Skeletal muscle tissue (tissue), 5 donors: ENCODE results near the gene SNRNP25. TPM values are rescaled to one million over a fixed set of nuclear protein-coding genes. Genes with fewer than 3 reads are reported as not detected.

ENCODE experiments used
- H3K27ac ChIP-seq: one replicate; pipeline ENCODE4 v1.7.0; 2013; ENCODE audit warnings: mild to moderate bottlenecking, low read depth, low read length, inconsistent platforms
- H3K27me3 ChIP-seq, 3 donors: one replicate each; pipeline ENCODE4 v1.7.0; 2013; ENCODE audit warnings: low read length in 3 of 3; ENCODE audit not compliant: control insufficient read depth in 3 of 3, insufficient read depth in 3 of 3
- H3K36me3 ChIP-seq, 3 donors: one replicate each; pipeline ENCODE4 v1.7.0; 2013; ENCODE audit warnings: low read length in 3 of 3; ENCODE audit not compliant: control insufficient read depth in 3 of 3, insufficient read depth in 3 of 3
- H3K4me1 ChIP-seq, 3 donors: one replicate each; pipeline ENCODE4 v1.7.0; 2013; ENCODE audit warnings: low read length in 3 of 3, mild to moderate bottlenecking in 3 of 3; ENCODE audit not compliant: control insufficient read depth in 3 of 3, insufficient read depth in 3 of 3
- H3K4me3 ChIP-seq, 3 donors: one replicate each; pipeline ENCODE4 v1.7.0; 2013; ENCODE audit warnings: low read length in 3 of 3
- H3K9ac ChIP-seq, 3 donors: one replicate each; pipeline ENCODE4 v1.7.0; 2013; ENCODE audit warnings: low read length in 3 of 3, mild to moderate bottlenecking in 3 of 3, moderate library complexity in 2 of 3, low read depth in 1 of 3
- H3K9me3 ChIP-seq, 3 donors: one replicate each; pipeline ENCODE4 v1.7.0; 2013; ENCODE audit warnings: low read length in 3 of 3; ENCODE audit not compliant: control insufficient read depth in 3 of 3
- small RNA-seq: library from RNA; depleted of rRNA; stranded (forward); fragments of <200 nt; gene quantifications from one replicate; pipeline ENCODE3, GENCODE V24; 2014
- total RNA-seq: library from RNA; depleted of rRNA; stranded (reverse); fragments of >200 nt; gene quantifications from one replicate; pipeline ENCODE4 v1.2.3, GENCODE V29; 2014
- donor health status: Osteomylitis.

Gene SNRNP25
- total RNA-seq, 1 donor from 2014 or later, result 16.2 TPM

DNA sequence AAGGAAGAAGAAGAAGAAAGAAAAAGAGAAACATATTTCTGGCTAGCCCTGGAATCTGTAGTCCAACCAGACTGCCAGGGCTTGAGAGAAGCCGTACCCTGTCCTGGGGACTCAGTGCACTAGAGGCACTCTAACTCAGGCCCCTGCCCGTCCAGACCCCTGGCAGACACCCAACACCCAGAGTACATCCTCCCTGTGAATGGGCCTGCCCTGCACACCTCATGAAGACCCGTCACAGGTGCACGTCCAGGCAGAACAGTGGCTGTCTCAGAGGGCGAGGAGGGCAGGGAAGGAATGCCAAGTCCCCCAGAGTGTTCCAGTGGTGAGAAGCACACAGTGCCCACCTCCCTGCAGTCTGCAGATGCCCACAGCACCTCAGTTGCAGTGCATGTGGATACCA, 47.4 kb downstream of the SNRNP25 start:
- H3K36me3 ChIP-seq, result peaks cover 18 to 24% (median 18%) of the 10 kb centered on the region in 3 donors
- no peak overlapping the region for H3K4me3 ChIP-seq
- no peaks in the 10 kb centered on the region for H3K9me3 ChIP-seq
- H3K4me1 ChIP-seq, result peaks cover 43 to 56% (median 53%) of the 10 kb centered on the region in 3 donors
- peak overlapping the region; percentile 69 for H3K27ac ChIP-seq
- no peaks in the 10 kb centered on the region for H3K27me3 ChIP-seq
- peak overlapping the region in 2 of 3 donors; percentile 7 to 45 for H3K9ac ChIP-seq

DNA sequence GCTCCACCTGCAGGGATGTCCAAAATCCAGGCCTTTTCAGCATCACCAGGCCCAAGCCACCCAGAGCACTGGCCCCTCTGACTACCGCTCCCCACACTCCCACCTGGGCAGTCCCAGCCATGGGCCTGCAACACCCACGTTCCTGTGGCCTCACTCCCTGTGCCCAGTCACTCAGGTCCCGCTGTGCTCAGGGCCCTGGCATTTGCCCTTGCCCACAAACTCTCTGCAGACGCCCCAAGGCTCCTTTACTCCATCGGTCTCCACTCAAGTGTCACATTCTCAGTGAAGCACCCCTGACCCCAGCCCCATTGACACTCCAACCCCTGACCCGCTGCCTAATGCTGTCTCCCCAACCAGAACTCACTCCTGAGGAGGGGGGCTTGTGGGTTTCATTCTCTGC, 48.0 kb downstream of the SNRNP25 start:
- Histone ChIP-seq H3K9ac (peak overlapping the region in 2 of 3 donors; percentile 45 to 64), H3K27me3 (no peaks in the 10 kb centered on the region), H3K9me3 (no peaks in the 10 kb centered on the region), H3K36me3 (peaks cover 15 to 21% (median 18%) of the 10 kb centered on the region in 3 donors), H3K4me1 (peaks cover 43 to 56% (median 53%) of the 10 kb centered on the region in 3 donors), H3K4me3 (peak overlapping the region in 1 of 3 donors; percentile 46), H3K27ac (peak overlapping the region; percentile 69)

DNA sequence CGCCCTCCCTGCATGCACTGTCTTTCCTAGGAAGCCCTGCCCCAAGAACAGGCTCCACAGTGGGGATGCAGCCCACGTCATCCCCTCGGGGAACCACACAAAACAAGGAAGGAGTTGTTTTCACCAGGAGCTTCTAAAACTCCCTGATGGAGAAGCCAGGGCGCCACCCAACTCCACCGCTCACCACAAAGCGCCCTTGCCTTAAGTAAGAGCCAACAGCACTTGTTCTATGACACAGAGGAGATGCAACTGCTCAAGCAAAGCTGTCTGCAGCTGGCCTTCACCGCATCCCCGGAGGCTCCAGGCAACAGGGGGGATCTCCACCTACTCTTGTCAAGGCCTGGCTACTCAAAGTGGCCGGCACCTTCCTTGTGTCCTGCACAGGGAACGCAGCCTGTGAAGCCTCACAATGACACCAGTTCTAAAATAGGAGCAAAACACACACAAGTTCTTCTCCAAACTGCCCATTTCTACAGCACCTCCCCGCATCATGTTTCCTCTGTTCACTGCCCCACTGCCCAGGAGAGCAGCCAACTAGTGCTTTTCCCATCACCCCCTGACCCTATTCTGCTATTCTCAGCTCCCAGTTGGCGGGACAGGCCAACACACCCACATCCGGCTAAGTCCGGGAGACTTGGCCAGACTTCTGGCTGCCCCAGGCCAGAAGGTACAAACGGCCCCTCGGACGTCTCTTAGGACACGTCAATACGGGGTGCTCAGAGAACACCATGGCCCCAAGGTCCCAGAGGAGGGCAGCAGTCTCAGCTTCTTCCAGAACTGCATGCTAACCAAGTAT, 48.6 kb downstream of the SNRNP25 start:
- H3K4me1 ChIP-seq, result peaks cover 39 to 55% (median 52%) of the 10 kb centered on the region in 3 donors
- H3K4me3 ChIP-seq, result peak overlapping the region; percentile 41 to 48 (median 46)
- H3K27ac ChIP-seq, result peak overlapping the region; percentile 69
- H3K9me3 ChIP-seq, result no peaks in the 10 kb centered on the region
- H3K27me3 ChIP-seq, result no peaks in the 10 kb centered on the region
- H3K36me3 ChIP-seq, result peaks cover 15 to 21% (median 18%) of the 10 kb centered on the region in 3 donors
- peak overlapping the region; percentile 7 to 64 (median 45) for H3K9ac ChIP-seq

DNA sequence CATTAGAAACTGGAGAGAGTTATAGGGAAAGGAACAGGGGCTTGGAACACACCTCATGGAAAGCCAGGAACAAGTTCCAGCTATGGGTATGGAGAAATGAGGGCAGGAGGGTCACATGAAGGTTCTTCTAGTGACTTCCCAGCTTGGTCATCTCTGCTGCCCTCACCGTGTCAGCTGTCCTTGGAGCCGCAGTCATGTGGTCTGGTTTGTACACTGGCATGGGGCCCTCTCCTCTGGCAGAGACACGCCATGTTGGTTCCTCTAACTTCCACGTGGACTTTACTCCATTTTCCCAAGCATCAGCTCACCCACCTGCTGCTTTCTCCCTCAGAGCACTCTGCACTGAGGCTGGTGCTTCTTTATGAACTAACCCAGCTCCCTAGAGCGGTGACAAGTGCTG, 50.7 kb downstream of the SNRNP25 start:
- no peak overlapping the region for H3K4me3 ChIP-seq
- peak overlapping the region; percentile 13 for H3K27ac ChIP-seq
- peaks cover 27 to 43% (median 36%) of the 10 kb centered on the region in 3 donors for H3K4me1 ChIP-seq
- peaks cover 8 to 18% (median 15%) of the 10 kb centered on the region in 3 donors for H3K36me3 ChIP-seq
- no peaks in the 10 kb centered on the region for H3K9me3 ChIP-seq
- no peak overlapping the region for H3K9ac ChIP-seq
- H3K27me3 ChIP-seq, result no peaks in the 10 kb centered on the region

DNA sequence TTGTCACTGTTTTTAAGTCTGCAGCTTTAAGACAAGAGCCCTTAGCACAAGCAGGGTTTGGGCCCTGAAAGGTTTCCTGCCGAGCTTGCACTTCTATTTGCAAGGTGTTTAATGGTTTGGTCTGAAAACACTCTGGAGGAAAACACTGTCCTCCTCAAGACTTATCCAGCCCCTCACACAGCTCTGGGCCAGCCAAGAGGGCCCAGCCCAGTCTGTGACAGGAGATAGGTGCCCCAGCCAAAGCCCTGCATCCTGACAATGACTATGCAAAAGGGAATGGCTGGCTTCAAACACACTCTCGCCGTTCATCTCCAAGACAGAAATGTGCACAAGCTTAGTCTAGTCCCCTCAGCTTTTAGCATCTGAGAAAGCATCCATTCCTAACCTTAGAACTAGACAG, 51.3 kb downstream of the SNRNP25 start:
- Histone ChIP-seq H3K27me3 (no peaks in the 10 kb centered on the region), H3K4me1 (peaks cover 27 to 43% (median 36%) of the 10 kb centered on the region in 3 donors), H3K36me3 (peaks cover 12 to 21% (median 18%) of the 10 kb centered on the region in 3 donors), H3K27ac (peak overlapping the region; percentile 13), H3K9ac (peak overlapping the region in 1 of 3 donors; percentile 3), H3K4me3 (no peak overlapping the region), H3K9me3 (no peaks in the 10 kb centered on the region)

DNA sequence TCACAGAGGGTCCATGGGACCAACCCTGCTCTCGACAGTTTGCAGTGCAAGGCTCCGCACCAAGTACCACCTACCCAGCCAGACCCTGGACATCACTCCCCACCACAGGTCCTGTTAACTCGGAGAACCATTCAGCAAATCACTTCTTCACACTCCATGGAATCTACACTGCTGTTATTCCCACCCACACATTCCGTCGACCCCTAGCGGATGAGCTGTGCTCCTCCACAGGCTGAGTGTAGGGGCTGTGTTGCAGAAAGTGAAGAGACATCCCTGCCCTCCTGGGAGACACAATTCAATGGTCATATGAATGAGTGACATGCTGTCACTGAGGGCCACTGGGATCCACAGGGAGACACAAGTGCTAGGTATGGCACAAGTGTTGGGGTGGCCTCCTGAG, 51.9 kb downstream of the SNRNP25 start:
- H3K9ac ChIP-seq, result no peak overlapping the region
- peaks cover 27 to 40% (median 36%) of the 10 kb centered on the region in 3 donors for H3K4me1 ChIP-seq
- no peak overlapping the region for H3K27ac ChIP-seq
- H3K9me3 ChIP-seq, result no peaks in the 10 kb centered on the region
- peaks cover 16 to 20% (median 20%) of the 10 kb centered on the region in 3 donors for H3K36me3 ChIP-seq
- no peak overlapping the region for H3K4me3 ChIP-seq
- H3K27me3 ChIP-seq, result no peaks in the 10 kb centered on the region

DNA sequence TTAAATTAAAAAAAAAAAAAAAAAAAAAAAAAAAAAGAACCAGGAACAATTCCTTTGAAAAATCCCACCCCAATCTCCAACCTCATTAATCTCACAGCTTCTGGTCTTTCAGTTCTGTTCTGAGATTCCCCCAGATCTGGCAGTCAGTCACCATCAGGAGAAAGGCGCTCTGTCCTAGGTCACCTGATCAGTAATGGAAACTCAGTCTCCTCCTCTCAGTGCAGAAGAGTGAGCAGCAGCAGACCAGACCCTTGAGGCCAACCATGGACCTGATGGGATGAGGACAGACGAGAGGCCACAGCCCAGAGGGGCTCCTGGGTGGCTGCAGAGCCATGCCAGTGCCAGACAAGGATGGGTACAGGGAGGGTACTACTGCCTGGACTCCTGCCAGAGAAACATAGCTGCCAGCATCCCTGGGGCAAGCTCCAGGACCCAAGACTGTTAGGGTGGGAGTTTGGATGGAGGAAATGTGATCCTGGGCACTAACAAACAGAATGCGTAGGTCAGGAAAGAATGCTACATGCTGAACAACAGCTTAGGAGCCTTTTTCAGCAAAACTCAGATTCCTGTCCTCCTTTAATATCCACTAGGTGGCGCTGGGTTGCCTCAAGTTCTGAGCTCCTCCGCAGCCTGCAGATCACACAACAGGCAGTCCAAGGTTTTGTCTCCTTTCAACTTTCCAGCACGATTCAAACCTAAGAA, 53.1 kb downstream of the SNRNP25 start:
- Histone ChIP-seq H3K27ac (no peak overlapping the region), H3K9me3 (no peaks in the 10 kb centered on the region), H3K9ac (no peak overlapping the region), H3K27me3 (no peaks in the 10 kb centered on the region), H3K4me3 (no peak overlapping the region), H3K36me3 (peaks cover 19 to 23% (median 20%) of the 10 kb centered on the region in 3 donors), H3K4me1 (peaks cover 17 to 31% (median 26%) of the 10 kb centered on the region in 3 donors)

Small RNA genes within 50 kb of the gene (small RNA-seq; reads per million reads assigned to genes)
- gene MIR6859-4 (not detected), gene Z69720.2 (not detected)

Other genes with a start within 250 kb of the SNRNP25 start
- gene POLR3K, start 220 bp upstream of the SNRNP25 start, total RNA-seq, result 4.2 TPM
- gene RHBDF1, start 18.8 kb downstream of the SNRNP25 start, total RNA-seq, result 19.8 TPM
- 72.0 TPM for gene MPG, start 24.4 kb downstream of the SNRNP25 start, total RNA-seq
- gene NPRL3, start 84.8 kb downstream of the SNRNP25 start, total RNA-seq, result 12.5 TPM
- 1.0 TPM for gene HBZ, start 98.8 kb downstream of the SNRNP25 start, total RNA-seq
- gene HBM, start 112.2 kb downstream of the SNRNP25 start, total RNA-seq, result 151 TPM
- gene HBA2, start 119.0 kb downstream of the SNRNP25 start, total RNA-seq, result 5,761 TPM
- 2,922 TPM for gene HBA1, start 122.9 kb downstream of the SNRNP25 start, total RNA-seq
- 14.1 TPM for gene HBQ1, start 126.6 kb downstream of the SNRNP25 start, total RNA-seq
- 38.1 TPM for gene LUC7L, start 175.6 kb downstream of the SNRNP25 start, total RNA-seq
- 23.5 TPM for gene FAM234A, start 181.0 kb downstream of the SNRNP25 start, total RNA-seq
- gene RGS11, start 222.1 kb downstream of the SNRNP25 start, total RNA-seq, result 0.52 TPM
- gene ARHGDIG, start 226.8 kb downstream of the SNRNP25 start, total RNA-seq, result 1.0 TPM
- gene PDIA2, start 229.3 kb downstream of the SNRNP25 start, total RNA-seq, result under 0.01 TPM